Thymus (tissue), 11 donors: ENCODE results near the gene MAP3K5. TPM values are rescaled to one million over a fixed set of nuclear protein-coding genes. Genes with fewer than 3 reads are reported as not detected.
"Not testable (repeated sequence)": the region's sequence is repeated elsewhere in the genome, so short reads cannot be mapped to it uniquely, and the experiment has no call there.

Source experiments
- DNase-seq, 9 donors: peaks; one replicate each; pipeline ENCODE4 v3.0.0-alpha.2; 2013; ENCODE audit warnings: low spot score in 9 of 9, low read depth in 6 of 9, missing footprints in 1 of 9
- H3K27ac ChIP-seq, 2 donors: one replicate each; pipeline ENCODE4 v1.5.1; 2013; ENCODE audit warnings: control low read depth in 1 of 2, low read depth in 1 of 2, low read length in 1 of 2, mild to moderate bottlenecking in 1 of 2, moderate library complexity in 1 of 2
- H3K27me3 ChIP-seq, 2 donors: one replicate each; pipeline ENCODE4 v1.5.1; 2013; ENCODE audit warnings: low read length in 1 of 2; ENCODE audit not compliant: control insufficient read depth in 2 of 2, insufficient read depth in 1 of 2
- H3K36me3 ChIP-seq, 2 donors: one replicate each; pipeline ENCODE4 v1.5.1; 2013; ENCODE audit warnings: low read length in 1 of 2, mild to moderate bottlenecking in 1 of 2, moderate library complexity in 1 of 2; ENCODE audit not compliant: control insufficient read depth in 2 of 2, insufficient read depth in 2 of 2
- H3K4me1 ChIP-seq, 2 donors: one replicate each; pipeline ENCODE4 v1.5.1; 2013; ENCODE audit warnings: low read length in 2 of 2; ENCODE audit not compliant: control insufficient read depth in 2 of 2, insufficient read depth in 2 of 2
- H3K4me3 ChIP-seq, 2 donors: one replicate each; pipeline ENCODE4 v1.5.1; 2013; ENCODE audit warnings: low read length in 2 of 2, control low read depth in 1 of 2, mild to moderate bottlenecking in 1 of 2
- H3K9me3 ChIP-seq, 2 donors: one replicate each; pipeline ENCODE4 v1.5.1; 2013; ENCODE audit warnings: low read length in 1 of 2, mild to moderate bottlenecking in 1 of 2; ENCODE audit not compliant: control insufficient read depth in 2 of 2, insufficient read depth in 1 of 2
- WGBS: extraction: QIAGEN DNeasy Blood & Tissue Kit; methylation state at CpG from one replicate; pipeline ENCODE4 v1.1.7; 2013; 5-methylcytosine and 5-hydroxymethylcytosine counted together
- polyA plus RNA-seq: library from polyadenylated mRNA; stranded (reverse); fragments of 200-250 nt; gene quantifications from one replicate; pipeline ENCODE4 v1.2.3, GENCODE V29; 2013
- total RNA-seq: library from RNA; stranded (reverse); fragments of 120-200 nt; gene quantifications from one replicate; pipeline ENCODE4 v1.2.4, GENCODE V29; 2013
- donor health status: healthy.

MAP3K5 gene
- total and polyA plus RNA-seq, 2 donors, result 7.3 to 23.0 TPM

- peaks cover 16 to 52% of the 10 kb centered on the region in 2 donors for H3K4me1 ChIP-seq
These were observed 30.9 kb downstream of the MAP3K5 start for GRCh38 chr6:136761227-136761922.

GRCh38 chr6:136760781-136761180 is 31.5 kb downstream of the MAP3K5 start:
- DNase-seq, result not testable (repeated sequence)

More at GRCh38 chr6:136761227-136761922, 30.9 kb downstream of the MAP3K5 start:
- no peak overlapping the region for H3K4me3 ChIP-seq
- H3K27me3 ChIP-seq, result no peaks in the 10 kb centered on the region
- 20% methylated on average over 9 of the region's 9 CpGs for WGBS
- peak overlapping the region in 1 of 2 donors; percentile 48 for H3K27ac ChIP-seq
- DNase-seq, result peak in 3 of 9 donors; percentile 18 to 61 (median 53)
- H3K36me3 ChIP-seq, result no peaks in the 10 kb centered on the region
- H3K9me3 ChIP-seq, result peaks cover 0 to 3% of the 10 kb centered on the region in 2 donors

GRCh38 chr6:136757150-136757549 is 35.1 kb downstream of the MAP3K5 start:
- H3K4me1 ChIP-seq, result peaks cover 8 to 31% of the 10 kb centered on the region in 2 donors
- DNase-seq, result no peak
- H3K9me3 ChIP-seq, result peaks cover 0 to 3% of the 10 kb centered on the region in 2 donors
- H3K4me3 ChIP-seq, result no peak overlapping the region
- no peaks in the 10 kb centered on the region for H3K36me3 ChIP-seq
- H3K27ac ChIP-seq, result no peak overlapping the region
- H3K27me3 ChIP-seq, result no peaks in the 10 kb centered on the region
- 96% methylated on average over 2 of the region's 2 CpGs for WGBS

More at GRCh38 chr6:136760781-136761180, 31.5 kb downstream of the MAP3K5 start:
- H3K4me3 ChIP-seq, H3K27me3 ChIP-seq, H3K9me3 ChIP-seq, H3K36me3 ChIP-seq: not testable (repeated sequence)
- 65% methylated on average over 5 of the region's 5 CpGs for WGBS
- Histone ChIP-seq H3K27ac (peak overlapping the region in 1 of 2 donors; percentile 48), H3K4me1 (peaks cover 16 to 47% of the 10 kb centered on the region in 2 donors)

GRCh38 chr6:136754820-136755219 is 37.5 kb downstream of the MAP3K5 start:
- H3K27ac ChIP-seq, result no peak overlapping the region
- no peak for DNase-seq
- H3K27me3 ChIP-seq, result no peaks in the 10 kb centered on the region
- no peaks in the 10 kb centered on the region for H3K9me3 ChIP-seq
- H3K4me1 ChIP-seq, result peaks cover 0 to 18% of the 10 kb centered on the region in 2 donors
- 85% methylated on average over 7 of the region's 7 CpGs for WGBS
- no peaks in the 10 kb centered on the region for H3K36me3 ChIP-seq
- H3K4me3 ChIP-seq, result no peak overlapping the region

- Histone ChIP-seq H3K27me3 (no peaks in the 10 kb centered on the region), H3K4me3 (no peak overlapping the region), H3K27ac (no peak overlapping the region), H3K4me1 (peaks cover 0 to 18% of the 10 kb centered on the region in 2 donors), H3K9me3 (no peaks in the 10 kb centered on the region), H3K36me3 (no peaks in the 10 kb centered on the region)
- WGBS, result 36% methylated on average over 7 of the region's 7 CpGs
- DNase-seq, result peak in 4 of 9 donors; percentile 45 to 83 (median 64)
These were observed 38.7 kb downstream of the MAP3K5 start for GRCh38 chr6:136753624-136754023.

- no peak for DNase-seq
- H3K4me1 ChIP-seq, result peaks cover 0 to 18% of the 10 kb centered on the region in 2 donors
These were observed 39.7 kb downstream of the MAP3K5 start for GRCh38 chr6:136752554-136752953.

GRCh38 chr6:136751991-136752390 is 40.3 kb downstream of the MAP3K5 start:
- DNase-seq, result no peak
- Histone ChIP-seq H3K4me1 (peaks cover 0 to 18% of the 10 kb centered on the region in 2 donors), H3K4me3 (no peak overlapping the region), H3K27me3 (no peaks in the 10 kb centered on the region), H3K36me3 (no peaks in the 10 kb centered on the region), H3K27ac (no peak overlapping the region), H3K9me3 (no peaks in the 10 kb centered on the region)
- 91% methylated on average over 2 of the region's 2 CpGs for WGBS

More at GRCh38 chr6:136752554-136752953, 39.7 kb downstream of the MAP3K5 start:
- Histone ChIP-seq H3K27ac (no peak overlapping the region), H3K36me3 (no peaks in the 10 kb centered on the region), H3K9me3 (no peaks in the 10 kb centered on the region), H3K27me3 (no peaks in the 10 kb centered on the region), H3K4me3 (no peak overlapping the region)
- WGBS, result 98% methylated on average over 7 of the region's 7 CpGs

GRCh38 chr6:136751522-136751956 is 40.7 kb downstream of the MAP3K5 start:
- Histone ChIP-seq H3K27ac (peak overlapping the region; percentile 42), H3K9me3 (no peaks in the 10 kb centered on the region), H3K36me3 (no peaks in the 10 kb centered on the region), H3K27me3 (no peaks in the 10 kb centered on the region), H3K4me3 (no peak overlapping the region), H3K4me1 (peaks cover 0 to 18% of the 10 kb centered on the region in 2 donors)
- peak in 3 of 9 donors; percentile 14 to 56 (median 19) for DNase-seq
- 19% methylated on average over 5 of the region's 5 CpGs for WGBS

GRCh38 chr6:136750696-136751521 is 41.4 kb downstream of the MAP3K5 start:
- no peaks in the 10 kb centered on the region for H3K36me3 ChIP-seq
- H3K27ac ChIP-seq, result peak overlapping the region in 1 of 2 donors; percentile 42
- WGBS, result 93% methylated on average over 4 of the region's 4 CpGs
- no peaks in the 10 kb centered on the region for H3K9me3 ChIP-seq
- no peak overlapping the region for H3K4me3 ChIP-seq
- peaks cover 0 to 18% of the 10 kb centered on the region in 2 donors for H3K4me1 ChIP-seq
- no peaks in the 10 kb centered on the region for H3K27me3 ChIP-seq
- DNase-seq, result no peak
